Measurements from ENCODE around the gene EPHX1. TPM values are rescaled to one million over a fixed set of nuclear protein-coding genes. Genes with fewer than 3 reads are reported as not detected.
"Not testable (repeated sequence)": the region's sequence is repeated elsewhere in the genome, so short reads cannot be mapped to it uniquely, and the experiment has no call there.

The EPHX1 gene
- total RNA-seq, 2 experiments from 2014 or later, result 0.93 to 1.0 TPM

GRCh38 chr1:225769687-225770086 lies 40.2 kb upstream of the EPHX1 start:
- no peak overlapping the region for H3K4me3 Mint-ChIP-seq
- POLR2A ChIA-PET, result interaction anchor here (0.6 to 4.8 kb wide), 3 partner anchors 8 to 538 kb away, joined by 3 to 32 read pairs (median 3); partner anchors contain the start of gene SRP9
- no peaks in the 10 kb centered on the region for H3K4me1 Mint-ChIP-seq
- no peak overlapping the region for H3K27ac Mint-ChIP-seq
- H3K36me3 Mint-ChIP-seq (ENCODE audit: low read depth), result no peaks in the 10 kb centered on the region
- peak; percentile 11 for DNase-seq
- H3K27me3 Mint-ChIP-seq, result no peaks in the 10 kb centered on the region
- H3K9me3 Mint-ChIP-seq, result no peaks in the 10 kb centered on the region
- CTCF ChIA-PET, result interaction anchor here (1.2 to 1.5 kb wide), 2 partner anchors 8 to 216 kb away, joined by 3 to 12 read pairs; partner anchors contain the start of gene SRP9

- H3K27me3 Mint-ChIP-seq, result no peaks in the 10 kb centered on the region
- H3K36me3 Mint-ChIP-seq (ENCODE audit: low read depth), result peaks cover 2% of the 10 kb centered on the region
- peaks cover 1% of the 10 kb centered on the region for H3K4me1 Mint-ChIP-seq
- no peak overlapping the region for H3K27ac Mint-ChIP-seq
- DNase-seq, result no peak
- no peaks in the 10 kb centered on the region for H3K9me3 Mint-ChIP-seq
- ChIA-PET CTCF (no interaction called here), POLR2A (no interaction called here)
- H3K4me3 Mint-ChIP-seq, result no peak overlapping the region
Measured at GRCh38 chr1:225770561-225771248, 39.2 kb upstream of the EPHX1 start.

DNA sequence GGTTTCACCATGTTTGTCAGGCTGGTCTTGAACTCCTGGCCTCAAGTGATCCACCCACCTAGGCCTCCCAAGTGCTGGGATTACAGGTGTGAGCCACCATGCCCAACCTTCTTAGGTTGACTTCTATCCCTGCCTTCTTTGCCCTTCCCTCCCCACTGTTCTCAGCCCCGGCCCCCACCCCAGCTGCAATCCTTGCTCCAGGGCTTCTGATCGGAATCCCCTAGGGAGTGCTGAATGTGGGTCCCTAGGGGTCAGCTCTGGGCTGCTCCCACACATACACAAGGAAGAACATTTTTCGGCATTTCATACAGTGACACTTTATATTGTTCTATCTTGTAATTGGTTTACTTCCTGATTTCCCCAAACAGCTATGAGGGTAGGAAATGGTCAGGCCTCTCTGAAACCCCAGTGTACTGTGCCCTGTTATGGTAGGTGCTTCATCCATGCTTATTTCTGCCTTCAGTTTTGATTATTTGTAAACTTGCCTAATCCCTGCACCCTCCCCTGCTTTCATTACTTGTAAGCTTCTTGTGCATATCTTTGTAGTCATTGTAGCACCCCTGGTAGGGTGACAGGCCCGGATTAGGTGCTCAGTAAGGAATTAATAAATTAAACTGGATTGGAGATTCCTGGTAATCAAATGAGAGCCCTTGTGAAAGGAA lies 38.1 kb upstream of the EPHX1 start:
- Mint-ChIP-seq H3K36me3 (ENCODE audit: low read depth) (peaks cover 2% of the 10 kb centered on the region), H3K27me3 (no peaks in the 10 kb centered on the region), H3K9me3 (no peaks in the 10 kb centered on the region), H3K4me3 (no peak overlapping the region), H3K4me1 (peaks cover 1% of the 10 kb centered on the region), H3K27ac (no peak overlapping the region)
- ChIA-PET POLR2A (no interaction called here), CTCF (interaction anchor here (1.5 kb wide), 2 partner anchors 220 to 291 kb away, joined by 3 read pairs; no protein-coding TSS in a partner anchor)
- DNase-seq, result no peak

- Mint-ChIP-seq H3K4me3 (no peak overlapping the region), H3K27me3 (no peaks in the 10 kb centered on the region), H3K4me1 (peaks cover 1% of the 10 kb centered on the region), H3K9me3 (no peaks in the 10 kb centered on the region), H3K36me3 (ENCODE audit: low read depth) (peaks cover 2% of the 10 kb centered on the region), H3K27ac (no peak overlapping the region)
- ChIA-PET POLR2A (no interaction called here), CTCF (interaction anchor here (0.6 to 1.5 kb wide), 4 partner anchors 10 to 292 kb away, joined by 3 to 8 read pairs (median 4); partner anchors contain the start of gene EPHX1)
- DNase-seq, result peak; percentile 27
Measured at GRCh38 chr1:225772323-225772768, 37.6 kb upstream of the EPHX1 start.

- H3K27ac Mint-ChIP-seq, result no peak overlapping the region
- no peaks in the 10 kb centered on the region for H3K27me3 Mint-ChIP-seq
- POLR2A ChIA-PET, result no interaction called here
- H3K9me3 Mint-ChIP-seq, result no peaks in the 10 kb centered on the region
- no peak for DNase-seq
- H3K36me3 Mint-ChIP-seq (ENCODE audit: low read depth), result peaks cover 2% of the 10 kb centered on the region
- CTCF ChIA-PET, result interaction anchor here (0.6 to 1.5 kb wide), 4 partner anchors 10 to 292 kb away, joined by 3 to 8 read pairs (median 4); partner anchors contain the start of gene EPHX1
- no peak overlapping the region for H3K4me3 Mint-ChIP-seq
- H3K4me1 Mint-ChIP-seq, result peaks cover 1% of the 10 kb centered on the region
Measured at GRCh38 chr1:225772848-225773247, 37.1 kb upstream of the EPHX1 start.

GRCh38 chr1:225774281-225775147 lies 35.4 kb upstream of the EPHX1 start:
- H3K4me1 Mint-ChIP-seq, result peaks cover 6% of the 10 kb centered on the region
- DNase-seq, result no peak
- H3K9me3 Mint-ChIP-seq, result no peaks in the 10 kb centered on the region
- CTCF ChIA-PET, result interaction anchor here (1.1 kb wide), 1 partner anchor 107 kb away, joined by 3 read pairs; no protein-coding TSS in a partner anchor
- POLR2A ChIA-PET, result no interaction called here
- H3K4me3 Mint-ChIP-seq, result no peak overlapping the region
- no peak overlapping the region for H3K27ac Mint-ChIP-seq
- H3K27me3 Mint-ChIP-seq, result no peaks in the 10 kb centered on the region
- H3K36me3 Mint-ChIP-seq (ENCODE audit: low read depth), result peaks cover 5% of the 10 kb centered on the region

GRCh38 chr1:225776294-225776693 lies 33.6 kb upstream of the EPHX1 start:
- Mint-ChIP-seq H3K9me3 (no peaks in the 10 kb centered on the region), H3K4me3 (no peak overlapping the region), H3K27ac (no peak overlapping the region), H3K27me3 (no peaks in the 10 kb centered on the region), H3K4me1 (peaks cover 19% of the 10 kb centered on the region), H3K36me3 (ENCODE audit: low read depth) (peaks cover 18% of the 10 kb centered on the region)
- ChIA-PET POLR2A (interaction anchor here (0.9 to 3.0 kb wide), 4 partner anchors 9 to 331 kb away, joined by 3 to 38 read pairs (median 18); no protein-coding TSS in a partner anchor), CTCF (no interaction called here)
- DNase-seq, result no peak

- no peak for DNase-seq
- no peak overlapping the region for H3K27ac Mint-ChIP-seq
- peaks cover 18% of the 10 kb centered on the region for H3K36me3 Mint-ChIP-seq (ENCODE audit: low read depth)
- no peak overlapping the region for H3K4me3 Mint-ChIP-seq
- peaks cover 22% of the 10 kb centered on the region for H3K4me1 Mint-ChIP-seq
- POLR2A ChIA-PET, result interaction anchor here (0.6 to 3.8 kb wide), 44 partner anchors 9 to 1342 kb away, joined by 3 to 82 read pairs (median 5); partner anchors contain the start of genes COQ8A, EPHX1, H3-3A and LBR
- no peaks in the 10 kb centered on the region for H3K27me3 Mint-ChIP-seq
- H3K9me3 Mint-ChIP-seq, result no peaks in the 10 kb centered on the region
- CTCF ChIA-PET, result interaction anchor here (0.8 to 3.1 kb wide), 38 partner anchors 8 to 630 kb away, joined by 3 to 30 read pairs (median 4); partner anchors contain the start of genes LEFTY1, PARP1, PYCR2 and TMEM63A
Measured at GRCh38 chr1:225777058-225777582, 32.8 kb upstream of the EPHX1 start.

GRCh38 chr1:225777583-225778336 lies 32.2 kb upstream of the EPHX1 start, which contains the start of gene SRP9:
Gene SRP9 (plus strand): TSS chr1:225777826. CDS start chr1:225777941, 115 bp downstream.
- no peaks in the 10 kb centered on the region for H3K27me3 Mint-ChIP-seq
- peaks cover 29% of the 10 kb centered on the region for H3K4me1 Mint-ChIP-seq
- H3K27ac Mint-ChIP-seq, result no peak within 1 kb of the TSS
- CTCF ChIA-PET, result interaction anchor here (0.7 to 3.1 kb wide), 43 partner anchors 9 to 630 kb away, joined by 3 to 30 read pairs (median 4); partner anchors contain the start of genes LEFTY1, PARP1, PYCR2 and TMEM63A
- H3K36me3 Mint-ChIP-seq (ENCODE audit: low read depth), result peaks cover 24% of the 10 kb centered on the region
- no peak within 1 kb of the TSS for H3K4me3 Mint-ChIP-seq
- no peaks in the 10 kb centered on the region for H3K9me3 Mint-ChIP-seq
- POLR2A ChIA-PET, result interaction anchor here (0.6 to 3.8 kb wide), 53 partner anchors 9 to 1342 kb away, joined by 3 to 82 read pairs (median 4); partner anchors contain the start of genes COQ8A, EPHX1, H3-3A and LBR
- peak; percentile 99 for DNase-seq

DNA sequence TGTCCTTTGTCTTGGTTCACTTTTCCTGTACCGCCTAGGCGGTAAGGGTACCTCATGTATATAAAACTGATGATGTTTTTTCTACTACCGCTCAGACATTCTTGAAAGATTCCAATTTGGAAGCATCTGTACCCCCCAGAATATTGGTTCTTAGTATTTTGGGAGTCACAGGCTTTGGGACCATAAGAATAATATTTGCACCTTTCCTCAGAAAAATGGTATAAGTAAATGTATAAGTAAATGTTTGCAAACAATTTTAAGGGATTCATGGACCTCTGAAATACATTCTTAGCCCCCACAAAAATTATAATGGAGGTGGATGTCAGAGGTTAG lies 31.6 kb upstream of the EPHX1 start:
- Mint-ChIP-seq H3K9me3 (no peaks in the 10 kb centered on the region), H3K36me3 (ENCODE audit: low read depth) (peaks cover 29% of the 10 kb centered on the region), H3K4me3 (no peak overlapping the region), H3K27me3 (no peaks in the 10 kb centered on the region), H3K4me1 (peaks cover 33% of the 10 kb centered on the region), H3K27ac (no peak overlapping the region)
- CTCF ChIA-PET, result interaction anchor here (0.7 to 3.1 kb wide), 30 partner anchors 9 to 629 kb away, joined by 3 to 30 read pairs (median 5); partner anchors contain the start of genes PARP1, PYCR2 and TMEM63A
- no peak for DNase-seq
- POLR2A ChIA-PET, result interaction anchor here (0.7 to 3.8 kb wide), 42 partner anchors 8 to 1343 kb away, joined by 3 to 82 read pairs (median 6); partner anchors contain the start of genes COQ8A, EPHX1, H3-3A and LBR

DNA sequence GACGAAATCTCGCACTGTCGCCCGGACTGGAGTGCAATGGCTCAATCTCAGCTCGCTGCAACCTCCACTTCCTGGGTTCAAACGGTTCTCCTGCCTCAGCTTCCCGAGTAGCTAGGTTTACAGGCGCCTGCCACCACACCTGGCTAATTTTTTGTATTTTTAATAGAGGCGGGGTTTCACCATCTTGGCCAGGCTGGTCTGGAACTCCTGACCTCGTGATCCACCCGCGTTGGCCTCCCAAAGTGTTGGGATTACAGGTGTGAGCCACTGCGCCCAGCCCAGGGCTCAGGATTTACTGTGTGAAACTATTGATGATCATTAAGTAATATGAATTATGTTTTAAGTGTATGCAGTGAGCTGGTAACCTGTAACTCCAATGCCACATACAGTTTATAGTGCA lies 30.8 kb upstream of the EPHX1 start:
- H3K27me3 Mint-ChIP-seq, H3K9me3 Mint-ChIP-seq, H3K27ac Mint-ChIP-seq, DNase-seq, H3K4me3 Mint-ChIP-seq: not testable (repeated sequence)
- ChIA-PET POLR2A (interaction anchor here (0.8 to 3.8 kb wide), 13 partner anchors 10 to 352 kb away, joined by 3 to 82 read pairs (median 6); partner anchors contain the start of genes LBR, PYCR2, SDE2 and TMEM63A), CTCF (interaction anchor here (0.6 to 3.1 kb wide), 14 partner anchors 9 to 354 kb away, joined by 3 to 30 read pairs (median 4); partner anchors contain the start of genes EPHX1, PYCR2 and TMEM63A)
- H3K36me3 Mint-ChIP-seq (ENCODE audit: low read depth), result peaks cover 36% of the 10 kb centered on the region
- peaks cover 40% of the 10 kb centered on the region for H3K4me1 Mint-ChIP-seq
